ENCODE results near the gene KIF3C. TPM values are rescaled to one million over a fixed set of nuclear protein-coding genes. Genes with fewer than 3 reads are reported as not detected.
A peak's percentile ranks its signal among the peaks of the same experiment; 100 is the strongest.

Gene KIF3C
- total and polyA plus RNA-seq, 2 of the 4 experiments (the other 2 are of a cell fraction) = 8.3 to 15.4 TPM

GRCh38 chr2:25972049-25972823 lies 10.1 kb downstream of the KIF3C start:
- no peak for TF ChIP-seq MXI1 (IDR thresholded peaks at IDR 0.05; ENCODE audit: borderline replicate concordance, low read depth, low read length)
- TF ChIP-seq, protein P1, sequence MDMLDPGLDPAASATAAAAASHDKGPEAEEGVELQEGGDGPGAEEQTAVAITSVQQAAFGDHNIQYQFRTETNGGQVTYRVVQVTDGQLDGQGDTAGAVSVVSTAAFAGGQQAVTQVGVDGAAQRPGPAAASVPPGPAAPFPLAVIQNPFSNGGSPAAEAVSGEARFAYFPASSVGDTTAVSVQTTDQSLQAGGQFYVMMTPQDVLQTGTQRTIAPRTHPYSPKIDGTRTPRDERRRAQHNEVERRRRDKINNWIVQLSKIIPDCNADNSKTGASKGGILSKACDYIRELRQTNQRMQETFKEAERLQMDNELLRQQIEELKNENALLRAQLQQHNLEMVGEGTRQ (IDR thresholded peaks at IDR 0.05; ENCODE audit: low read depth, low read length) = no peak
- no peak for TF ChIP-seq SMC3 (IDR thresholded peaks at IDR 0.05; ENCODE audit: low read depth, low read length)
- TF ChIP-seq BHLHE40 (IDR thresholded peaks at IDR 0.05; ENCODE audit: low read depth, low read length) = no peak
- TF ChIP-seq NFE2L2 (IDR thresholded peaks at IDR 0.05; ENCODE audit: low read depth, low read length) = no peak
- TF ChIP-seq, protein P2, sequence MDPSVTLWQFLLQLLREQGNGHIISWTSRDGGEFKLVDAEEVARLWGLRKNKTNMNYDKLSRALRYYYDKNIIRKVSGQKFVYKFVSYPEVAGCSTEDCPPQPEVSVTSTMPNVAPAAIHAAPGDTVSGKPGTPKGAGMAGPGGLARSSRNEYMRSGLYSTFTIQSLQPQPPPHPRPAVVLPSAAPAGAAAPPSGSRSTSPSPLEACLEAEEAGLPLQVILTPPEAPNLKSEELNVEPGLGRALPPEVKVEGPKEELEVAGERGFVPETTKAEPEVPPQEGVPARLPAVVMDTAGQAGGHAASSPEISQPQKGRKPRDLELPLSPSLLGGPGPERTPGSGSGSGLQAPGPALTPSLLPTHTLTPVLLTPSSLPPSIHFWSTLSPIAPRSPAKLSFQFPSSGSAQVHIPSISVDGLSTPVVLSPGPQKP (IDR thresholded peaks at IDR 0.05; ENCODE audit: borderline replicate concordance, low read depth, low read length) = no peak
- no peak for TF ChIP-seq RCOR1 (IDR thresholded peaks at IDR 0.05; ENCODE audit: insufficient replicate concordance, low read length)
- TF ChIP-seq MAZ (IDR thresholded peaks at IDR 0.05; ENCODE audit: borderline replicate concordance, low read depth, low read length) = no peak
- TF ChIP-seq, protein P3, sequence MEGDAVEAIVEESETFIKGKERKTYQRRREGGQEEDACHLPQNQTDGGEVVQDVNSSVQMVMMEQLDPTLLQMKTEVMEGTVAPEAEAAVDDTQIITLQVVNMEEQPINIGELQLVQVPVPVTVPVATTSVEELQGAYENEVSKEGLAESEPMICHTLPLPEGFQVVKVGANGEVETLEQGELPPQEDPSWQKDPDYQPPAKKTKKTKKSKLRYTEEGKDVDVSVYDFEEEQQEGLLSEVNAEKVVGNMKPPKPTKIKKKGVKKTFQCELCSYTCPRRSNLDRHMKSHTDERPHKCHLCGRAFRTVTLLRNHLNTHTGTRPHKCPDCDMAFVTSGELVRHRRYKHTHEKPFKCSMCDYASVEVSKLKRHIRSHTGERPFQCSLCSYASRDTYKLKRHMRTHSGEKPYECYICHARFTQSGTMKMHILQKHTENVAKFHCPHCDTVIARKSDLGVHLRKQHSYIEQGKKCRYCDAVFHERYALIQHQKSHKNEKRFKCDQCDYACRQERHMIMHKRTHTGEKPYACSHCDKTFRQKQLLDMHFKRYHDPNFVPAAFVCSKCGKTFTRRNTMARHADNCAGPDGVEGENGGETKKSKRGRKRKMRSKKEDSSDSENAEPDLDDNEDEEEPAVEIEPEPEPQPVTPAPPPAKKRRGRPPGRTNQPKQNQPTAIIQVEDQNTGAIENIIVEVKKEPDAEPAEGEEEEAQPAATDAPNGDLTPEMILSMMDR (conservative IDR thresholded peaks at IDR 0.05; ENCODE audit: low read depth, low read length) = no peak
- no peak for TF ChIP-seq MAFK (IDR thresholded peaks at IDR 0.05; ENCODE audit: low read depth, low read length)
- no peak for TF ChIP-seq FOS (IDR thresholded peaks at IDR 0.05; ENCODE audit: low read depth, low read length)
- no peak for TF ChIP-seq POLR2A (IDR thresholded peaks at IDR 0.05; ENCODE audit: low read depth, low read length)
- BruUV-seq (replicated peaks) = no TSS peak
- peak; percentile 64; the same call in 1 of the 2 replicates for ATAC-seq (ENCODE audit: low read depth)
- Histone ChIP-seq H2BK15ac (ENCODE audit: low read depth, low read length) (no peak overlapping the region), H4K5ac (ENCODE audit: low read depth, low read length) (no peak overlapping the region), H3K9ac (ENCODE audit: low read depth, low read length) (no peak overlapping the region), H4K20me1 (ENCODE audit: insufficient read depth, low read length) (peaks cover 9% of the 10 kb centered on the region), H4K91ac (ENCODE audit: insufficient read depth, low read depth, low read length) (no peak overlapping the region), H2AK9ac (replicated peaks; ENCODE audit: low read depth, low read length, poor library complexity) (peak overlapping the region; percentile 56), H3K9me1 (ENCODE audit: insufficient read depth, low read length) (peaks cover 8% of the 10 kb centered on the region), H3K9me3 (ENCODE audit: control insufficient read depth, insufficient read depth, low read length) (no peaks in the 10 kb centered on the region), H3K23ac (ENCODE audit: low read depth, low read length) (no peak overlapping the region), H3K4ac (ENCODE audit: low read depth, low read length) (no peak overlapping the region), H3K56ac (ENCODE audit: extremely low read depth, insufficient read depth, low read length) (no peak overlapping the region), H2AFZ (replicated peaks; ENCODE audit: low read length, poor library complexity) (no peak overlapping the region), H2BK120ac (ENCODE audit: low read depth, low read length) (no peak overlapping the region), H3K4me2 (ENCODE audit: low read depth, low read length) (no peak overlapping the region), H2AK5ac (ENCODE audit: low read depth, low read length) (no peak overlapping the region), H2BK5ac (ENCODE audit: low read depth, low read length, poor library complexity, severe bottlenecking) (no peak overlapping the region), H3K27ac (ENCODE audit: insufficient read depth, low read length) (no peak overlapping the region), H3K79me1 (ENCODE audit: low read depth in 1 of 2, low read length in 2 of 2) (peaks cover 15 to 36% of the 10 kb centered on the region in 2 experiments; a peak in 3 of 4 replicates), H2BK20ac (ENCODE audit: low read depth, low read length) (no peak overlapping the region), H3K18ac (ENCODE audit: low read depth, low read length) (no peak overlapping the region), H3K27me3 (ENCODE audit: control insufficient read depth, insufficient read depth, low read length) (no peaks in the 10 kb centered on the region), H4K8ac (ENCODE audit: low read depth in 2 of 2, low read length in 2 of 2) (no peak overlapping the region), H3K14ac (replicated peaks; ENCODE audit: low read depth, low read length) (0 out of 2 replicates have a peak overlapping the region, but pooled peaks have one; percentile 21), H3K4me3 (ENCODE audit: insufficient read depth, low read depth, low read length) (no peak overlapping the region), H3K4me1 (ENCODE audit: control insufficient read depth, insufficient read depth, low read length) (peaks cover 6% of the 10 kb centered on the region), H3K36me3 (ENCODE audit: control insufficient read depth, insufficient read depth, low read length) (peaks cover 6% of the 10 kb centered on the region)
- intact Hi-C loops (cut with micrococcal nuclease) = loop anchor here (10.0 kb wide), 1 partner anchor 373 kb away; the partner anchor contains the start of genes ADGRF3 and SELENOI
- POLR2A ChIA-PET (ENCODE audit: unreplicated experiment) = no interaction called here
- dilution Hi-C loops (cut with HindIII; ENCODE audit: low sequenced_read_pairs, unreplicated experiment) = no loop called here
- WGBS, 2 experiments (ENCODE audit: extremely low coverage in 2 of 2, insufficient read length in 1 of 2) = 83 to 100% methylated on average over 1 to 3 of the region's 7 CpGs
- CTCF ChIA-PET = no interaction called here
- DNase-seq = peak; percentile 72
- in situ Hi-C loops (cut with MboI; ENCODE audit: low sequenced_read_pairs) = loop anchor here (25.0 kb wide), 1 partner anchor 365 kb away; the partner anchor contains the start of genes ADGRF3 and SELENOI

Data from IMR-90 (cell line).